ENCODE data around the gene KRTAP5-9. TPM values are rescaled to one million over a fixed set of nuclear protein-coding genes. Genes with fewer than 3 reads are reported as not detected.
"Not testable (repeated sequence)": the region's sequence is repeated elsewhere in the genome, so short reads cannot be mapped to it uniquely, and the experiment has no call there.

KRTAP5-9 gene
- total RNA-seq, 4 donors from 2014 or later, result not detected

DNA sequence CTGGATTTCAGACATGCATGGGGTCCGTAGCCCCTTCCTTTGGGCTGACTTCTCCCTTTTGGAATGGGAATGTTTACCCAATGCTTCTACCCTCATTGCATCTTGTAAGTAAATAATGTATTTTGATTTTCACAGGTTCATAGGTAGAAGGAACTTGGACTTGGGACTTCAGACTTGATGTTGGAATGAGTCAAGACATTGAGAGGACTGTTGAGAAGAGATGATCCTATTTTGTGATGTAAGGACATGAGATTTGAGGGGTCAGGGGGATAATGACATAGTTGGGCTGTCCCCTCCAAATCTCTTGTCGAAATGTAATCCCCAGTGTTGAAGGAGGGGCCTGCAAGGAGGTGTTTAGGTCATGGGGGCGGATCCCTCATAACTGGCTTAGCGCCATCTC, 16.2 kb downstream of the KRTAP5-9 start:
- peaks cover 0 to 4% (median 0%) of the 10 kb centered on the region in 3 donors for H3K9me3 ChIP-seq
- no peak overlapping the region for H3K27ac ChIP-seq
- peaks cover 56% of the 10 kb centered on the region for H3K27me3 ChIP-seq
- no peaks in the 10 kb centered on the region for H3K4me1 ChIP-seq
- 67 to 83% methylated on average over 1 to 4 of the region's 4 CpGs for whole genome bisulfite sequencing, 2 donors (ENCODE audit: low coverage in 1 of 2)
- ATAC-seq, result no peak
- TF ChIP-seq POLR2A (IDR thresholded peaks at IDR 0.05) (no peak), EP300 (IDR thresholded peaks at IDR 0.05) (no peak), POLR2AphosphoS5 (IDR thresholded peaks at IDR 0.05) (no peak)
- TF ChIP-seq, protein P1, sequence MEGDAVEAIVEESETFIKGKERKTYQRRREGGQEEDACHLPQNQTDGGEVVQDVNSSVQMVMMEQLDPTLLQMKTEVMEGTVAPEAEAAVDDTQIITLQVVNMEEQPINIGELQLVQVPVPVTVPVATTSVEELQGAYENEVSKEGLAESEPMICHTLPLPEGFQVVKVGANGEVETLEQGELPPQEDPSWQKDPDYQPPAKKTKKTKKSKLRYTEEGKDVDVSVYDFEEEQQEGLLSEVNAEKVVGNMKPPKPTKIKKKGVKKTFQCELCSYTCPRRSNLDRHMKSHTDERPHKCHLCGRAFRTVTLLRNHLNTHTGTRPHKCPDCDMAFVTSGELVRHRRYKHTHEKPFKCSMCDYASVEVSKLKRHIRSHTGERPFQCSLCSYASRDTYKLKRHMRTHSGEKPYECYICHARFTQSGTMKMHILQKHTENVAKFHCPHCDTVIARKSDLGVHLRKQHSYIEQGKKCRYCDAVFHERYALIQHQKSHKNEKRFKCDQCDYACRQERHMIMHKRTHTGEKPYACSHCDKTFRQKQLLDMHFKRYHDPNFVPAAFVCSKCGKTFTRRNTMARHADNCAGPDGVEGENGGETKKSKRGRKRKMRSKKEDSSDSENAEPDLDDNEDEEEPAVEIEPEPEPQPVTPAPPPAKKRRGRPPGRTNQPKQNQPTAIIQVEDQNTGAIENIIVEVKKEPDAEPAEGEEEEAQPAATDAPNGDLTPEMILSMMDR (IDR thresholded peaks at IDR 0.05), result no peak
- H3K4me3 ChIP-seq, result no peak overlapping the region
- no peaks in the 10 kb centered on the region for H3K36me3 ChIP-seq

DNA sequence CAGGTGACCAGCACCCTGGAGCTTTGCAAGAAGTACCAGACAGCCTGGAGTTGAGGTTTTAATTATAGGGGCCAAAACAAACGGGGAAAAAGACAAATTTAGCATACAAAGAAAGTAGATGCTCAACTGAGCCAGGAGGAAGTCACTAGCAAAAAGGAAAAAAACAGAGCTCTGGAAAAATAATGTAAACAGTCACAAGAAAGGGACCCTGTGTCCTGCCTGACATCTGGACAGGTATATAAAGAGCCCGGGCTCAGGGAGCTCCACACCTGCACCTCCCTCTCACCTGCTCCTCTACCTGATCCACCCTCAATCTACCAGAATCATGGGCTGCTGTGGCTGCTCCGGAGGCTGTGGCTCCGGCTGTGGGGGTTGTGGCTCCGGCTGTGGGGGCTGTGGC, 17.0 kb downstream of the KRTAP5-9 start, which contains the start of gene KRTAP5-10:
Gene KRTAP5-10 (plus strand): TSS at position 301 of the 400 bp plus-strand sequence. CDS start 25 bp downstream, at position 326.
- Histone ChIP-seq H3K27me3 (peaks cover 56% of the 10 kb centered on the region), H3K36me3 (no peaks in the 10 kb centered on the region), H3K4me3 (no peak within 1 kb of the TSS), H3K27ac (no peak within 1 kb of the TSS), H3K4me1 (no peaks in the 10 kb centered on the region), H3K9me3 (peaks cover 0 to 4% (median 0%) of the 10 kb centered on the region in 3 donors)
- WGBS, 2 donors (ENCODE audit: low coverage in 1 of 2), result 40% methylated on average over 2 of the region's 5 CpGs; no CpG with 5 or more reads in 1 of the 2 donors
- ATAC-seq, result no peak
- TF ChIP-seq EP300 (IDR thresholded peaks at IDR 0.05) (no peak), POLR2A (IDR thresholded peaks at IDR 0.05) (no peak), POLR2AphosphoS5 (IDR thresholded peaks at IDR 0.05) (no peak)
- TF ChIP-seq, protein P1 (IDR thresholded peaks at IDR 0.05), result no peak

DNA sequence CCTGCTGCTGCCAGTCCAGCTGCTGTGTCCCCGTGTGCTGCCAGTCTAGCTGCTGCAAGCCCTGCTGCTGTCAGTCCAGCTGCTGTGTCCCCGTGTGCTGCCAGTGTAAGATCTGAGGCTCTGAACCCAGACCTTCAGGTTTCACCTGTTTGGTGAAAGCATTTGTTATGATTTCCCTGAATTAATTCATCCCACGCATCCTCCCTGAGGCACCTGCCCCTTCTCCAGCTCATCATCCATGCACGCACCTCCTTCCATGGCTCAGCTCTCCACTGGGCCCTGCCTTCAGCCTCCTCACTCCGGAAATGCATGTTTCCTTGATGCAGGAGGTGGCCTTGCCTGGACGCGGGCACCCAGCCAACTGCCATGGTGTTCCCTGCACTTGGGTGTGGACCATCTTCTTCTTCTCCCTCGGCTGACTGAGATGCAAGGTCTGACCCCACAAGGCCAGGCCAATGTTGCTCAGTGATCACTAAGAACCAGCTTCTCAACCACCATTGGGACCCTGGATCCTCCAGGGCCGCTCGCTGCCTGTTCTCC, 17.9 kb downstream of the KRTAP5-9 start:
- Histone ChIP-seq H3K4me1 (no peaks in the 10 kb centered on the region), H3K9me3 (peaks cover 0 to 4% (median 0%) of the 10 kb centered on the region in 3 donors), H3K27ac (no peak overlapping the region), H3K4me3 (no peak overlapping the region), H3K36me3 (no peaks in the 10 kb centered on the region), H3K27me3 (peaks cover 52% of the 10 kb centered on the region)
- TF ChIP-seq, protein P1 (IDR thresholded peaks at IDR 0.05), result no peak
- TF ChIP-seq EP300 (IDR thresholded peaks at IDR 0.05) (no peak), POLR2A (IDR thresholded peaks at IDR 0.05) (no peak), POLR2AphosphoS5 (IDR thresholded peaks at IDR 0.05) (no peak)
- WGBS, 2 donors (ENCODE audit: low coverage in 1 of 2), result 53 to 83% methylated on average over 4 to 5 of the region's 10 CpGs
- no peak for ATAC-seq

DNA sequence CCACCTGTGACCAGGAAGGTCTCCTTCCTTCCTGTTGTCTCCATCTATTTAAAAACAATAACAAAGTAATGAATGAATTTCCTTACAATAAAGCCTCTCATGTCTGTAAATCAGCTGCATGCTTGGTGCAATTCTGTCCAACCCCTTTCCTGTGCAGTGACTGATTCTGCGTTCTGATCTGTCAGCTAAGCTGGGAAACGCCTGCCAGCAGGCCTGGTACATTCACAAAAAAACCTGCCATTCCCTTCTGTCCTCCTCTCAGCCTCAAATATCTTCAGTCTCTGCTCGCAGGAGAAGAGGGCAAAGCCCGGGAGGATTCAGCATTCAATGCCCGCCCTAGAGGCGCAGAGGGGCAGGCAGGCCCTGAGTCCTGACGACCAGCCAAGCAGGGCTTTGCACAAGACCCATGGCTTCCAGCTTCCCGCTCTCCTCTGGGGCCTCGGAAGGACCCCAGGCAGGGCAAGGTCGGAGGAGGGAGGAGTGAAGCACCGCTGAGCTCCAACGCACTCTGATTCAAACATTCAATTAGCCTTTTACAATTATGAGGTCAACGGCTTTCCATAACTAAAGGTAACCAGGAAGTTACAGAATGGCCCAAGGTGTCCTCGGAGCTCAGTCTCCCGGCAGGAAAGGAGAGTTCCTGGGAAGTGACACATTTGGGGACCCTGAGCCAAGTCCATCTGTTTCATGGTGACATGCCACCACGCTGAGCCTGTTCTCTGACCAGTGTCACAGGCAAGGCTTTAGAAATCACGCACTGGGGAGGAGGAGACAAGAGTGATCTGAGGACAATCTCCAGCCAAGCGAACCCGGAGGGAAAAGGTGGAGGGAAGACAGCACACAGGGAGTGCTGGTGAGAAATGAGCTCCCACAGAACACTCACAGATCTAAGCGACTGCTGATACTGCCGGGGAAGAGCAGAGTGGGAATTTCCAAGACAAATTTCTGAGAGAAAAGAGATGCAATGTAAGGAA, 18.7 kb downstream of the KRTAP5-9 start:
- not testable (repeated sequence) for H3K4me1 ChIP-seq, H3K27ac ChIP-seq, H3K36me3 ChIP-seq, H3K4me3 ChIP-seq, ATAC-seq, H3K9me3 ChIP-seq
- 31 to 45% methylated on average over 7 to 13 of the region's 21 CpGs for WGBS, 2 donors (ENCODE audit: low coverage in 1 of 2)
- H3K27me3 ChIP-seq, result peaks cover 48% of the 10 kb centered on the region

DNA sequence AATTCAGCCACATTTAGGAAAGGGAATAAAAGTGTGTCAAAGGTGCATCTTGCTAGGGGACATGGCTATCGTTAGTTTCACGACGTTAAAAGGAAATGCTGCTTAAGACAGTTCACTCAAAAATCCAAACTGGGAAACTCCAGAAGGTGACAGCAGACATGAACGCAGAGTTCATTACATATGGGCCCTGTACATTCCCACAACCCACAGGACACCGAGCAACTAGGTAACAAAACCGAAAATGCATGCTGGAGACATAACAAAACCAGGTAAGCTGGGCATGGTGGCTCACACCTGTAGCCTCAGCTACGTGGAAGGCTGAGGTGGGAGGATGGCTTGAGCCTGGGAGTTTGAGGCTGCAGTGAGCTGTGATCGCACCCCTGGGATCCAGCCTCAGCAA, 19.4 kb downstream of the KRTAP5-9 start:
- not testable (repeated sequence) for ATAC-seq
- WGBS, 2 donors (ENCODE audit: low coverage in 1 of 2), result 30 to 33% methylated on average over 4 to 6 of the region's 8 CpGs

More for the DNA sequence above, 19.4 kb downstream of the KRTAP5-9 start:
- not testable (repeated sequence) for H3K36me3 ChIP-seq, H3K27ac ChIP-seq, H3K4me1 ChIP-seq, H3K4me3 ChIP-seq, H3K9me3 ChIP-seq
- peaks cover 41% of the 10 kb centered on the region for H3K27me3 ChIP-seq
